HCT116 (cell line): ENCODE data around the gene POU2F3. TPM values are rescaled to one million over a fixed set of nuclear protein-coding genes. Genes with fewer than 3 reads are reported as not detected.

Experiments
- ATAC-seq: fragments of 200-7000 bp; cut with Tn5 transposase; 2 replicates; pipeline ENCODE4 v1.9.1; 2020; ENCODE audit warnings: mild to moderate bottlenecking, moderate library complexity
- BruUV-seq: library from RNA; stranded (reverse); fragments of 400-500 nt; replicated peaks from 2 replicates; lab custom pipeline; 2021; lab: Mats Ljungman, UMichigan
- CTCF ChIA-PET: fragments of 300-600 bp; sonication (Branson Sonifier 250); formaldehyde crosslinking; loops from one replicate; lab custom pipeline; 2021; ENCODE audit warnings: antibody characterized with exemption; lab: Charles Lee
- POLR2A ChIA-PET: fragments of 300-600, 350-600 bp; sonication (Branson Sonifier 250); formaldehyde crosslinking; loops from one replicate; lab custom pipeline; 2021; ENCODE audit warnings: antibody characterized with exemption; lab: Charles Lee
- RAD21 ChIA-PET, 2 experiments: fragments of 300-600 bp; sonication (Branson Sonifier 250); formaldehyde crosslinking; loops; one replicate each; lab custom pipeline; 2023; ENCODE audit warnings: low total read pairs in 2 of 2; ENCODE audit not compliant: uncharacterized antibody in 2 of 2, unreplicated experiment in 2 of 2, low non-redundant PET in 1 of 2; lab: Charles Lee
- DNase-seq: peaks from one replicate; pipeline ENCODE4 v3.0.0-alpha.2; 2010; ENCODE audit warnings: low read depth, low spot score
- H2AFZ ChIP-seq: fragments of 200-600 bp; shearing (Covaris generic), sonication (generic); 2 replicates; pipeline ENCODE4 v1.6.1; 2017; ENCODE audit warnings: low read depth, mixed run types, mixed read lengths, antibody characterized with exemption, low read length; ENCODE audit not compliant: poor library complexity, severe bottlenecking
- H3K27ac ChIP-seq: 2 replicates; pipeline ENCODE4 v1.5.1; 2012; ENCODE audit warnings: low read depth, low read length
- H3K27me3 ChIP-seq: fragments of 200-600 bp; sonication (generic); 2 replicates; pipeline ENCODE4 v1.6.1; 2016; ENCODE audit warnings: mixed run types, low read length, mixed read lengths; ENCODE audit not compliant: insufficient read depth
- H3K36me3 ChIP-seq, 2 experiments: fragments of 200-500 bp in 1 of 2; fragments of 200-600 bp in 1 of 2; sonication (Bioruptor generic) in 1 of 2; sonication (generic) in 1 of 2; 2 replicates each; pipeline versions ENCODE4 v1.5.1 to v1.6.1; 2014 to 2016; ENCODE audit warnings: low read length in 2 of 2, inconsistent platforms in 1 of 2, mixed read lengths in 1 of 2, mixed run types in 1 of 2; ENCODE audit not compliant: insufficient read depth in 2 of 2, control insufficient read depth in 1 of 2
- H3K4me1 ChIP-seq, 2 experiments: fragments of 200-600 bp in 1 of 2; sonication (generic) in 1 of 2; 2 replicates each; pipeline versions ENCODE4 v1.5.1 to v1.6.1; 2012 to 2017; ENCODE audit warnings: low read length in 2 of 2, inconsistent platforms in 1 of 2, mild to moderate bottlenecking in 1 of 2, mixed read lengths in 1 of 2, mixed run types in 1 of 2, moderate library complexity in 1 of 2; ENCODE audit not compliant: insufficient read depth in 2 of 2, control insufficient read depth in 1 of 2
- H3K4me2 ChIP-seq: fragments of 200-600 bp; sonication (generic); 2 replicates; pipeline ENCODE4 v1.6.1; 2017; ENCODE audit warnings: mixed run types, low read length, mixed read lengths
- H3K4me3 ChIP-seq, 2 experiments: fragments of 200-600 bp in 1 of 2; sonication (generic) in 1 of 2; replicated peaks in 1 of 2; 2 replicates each; pipeline ENCODE4 v1.5.1; 2011 to 2016; ENCODE audit warnings: low read length in 2 of 2, control low read depth in 1 of 2, low read depth in 1 of 2, mild to moderate bottlenecking in 1 of 2, mixed read lengths in 1 of 2, mixed run types in 1 of 2
- H3K79me2 ChIP-seq: fragments of 200-600 bp; sonication (generic); 2 replicates; pipeline ENCODE4 v1.6.1; 2017; ENCODE audit warnings: mild to moderate bottlenecking, mixed run types, low read length, moderate library complexity, mixed read lengths; ENCODE audit not compliant: insufficient read depth
- H3K9ac ChIP-seq: fragments of 200-600 bp; sonication (generic); 2 replicates; pipeline ENCODE4 v1.6.1; 2016; ENCODE audit warnings: low read length, mixed read lengths
- H3K9me2 ChIP-seq: fragments of 200-600 bp; sonication (generic), shearing (Covaris generic); 2 replicates; pipeline ENCODE4 v1.6.1; 2017; ENCODE audit warnings: mixed run types, mild to moderate bottlenecking, moderate library complexity; ENCODE audit not compliant: insufficient read depth
- H3K9me3 ChIP-seq, 2 experiments: fragments of 200-500 bp in 1 of 2; fragments of 200-600 bp in 1 of 2; sonication (Bioruptor generic) in 1 of 2; sonication (generic) in 1 of 2; 2 replicates each; pipeline ENCODE4 v1.6.1; 2014 to 2017; ENCODE audit warnings: low read length in 2 of 2, mixed read lengths in 2 of 2, inconsistent platforms in 1 of 2, low read depth in 1 of 2, mild to moderate bottlenecking in 1 of 2, mixed run types in 1 of 2, moderate library complexity in 1 of 2; ENCODE audit not compliant: control insufficient read depth in 1 of 2, insufficient read depth in 1 of 2
- H4K20me1 ChIP-seq: fragments of 200-600 bp; sonication (generic), shearing (Covaris generic); 2 replicates; pipeline ENCODE4 v1.6.1; 2017; ENCODE audit warnings: mixed run types, mild to moderate bottlenecking, moderate library complexity; ENCODE audit not compliant: insufficient read depth
- MAX ChIP-seq: IDR thresholded peaks from 2 replicates; pipeline ENCODE4 v1.6.1; 2012
- SP1 ChIP-seq: IDR thresholded peaks from 2 replicates; pipeline ENCODE4 v1.6.1; 2012; ENCODE audit warnings: low read depth
- ZBTB33 ChIP-seq: IDR thresholded peaks from 2 replicates; pipeline ENCODE4 v1.6.1; 2011; ENCODE audit warnings: mild to moderate bottlenecking, low read length, moderate library complexity; ENCODE audit not compliant: insufficient replicate concordance; ENCODE audit errors: extremely low read depth
- intact Hi-C: fragments of 100-400 bp; cut with micrococcal nuclease; formaldehyde crosslinking; loops from 2 replicates; pipeline ENCODE4 v1.10.0; 2022
- total RNA-seq: library from RNA; stranded (reverse); gene quantifications from one replicate; pipeline ENCODE4 v1.2.1, GENCODE V29; 2021; ENCODE audit not compliant: unreplicated experiment

POU2F3 gene
- total RNA-seq, 1 experiment from 2014 or later, result 0.15 TPM

- no peak for DNase-seq
- ChIA-PET POLR2A (no interaction called here), RAD21 (no interaction called here), CTCF (no interaction called here)
- Histone ChIP-seq H3K4me2 (no peak overlapping the region), H3K4me3 (no peak overlapping the region), H3K9ac (no peak overlapping the region), H3K9me2 (no peaks in the 10 kb centered on the region), H3K9me3 (no peaks in the 10 kb centered on the region), H4K20me1 (no peaks in the 10 kb centered on the region), H3K27me3 (no peaks in the 10 kb centered on the region)
- intact Hi-C loops, result no loop called here
- TF ChIP-seq MAX (no peak), ZBTB33 (no peak)
- TF ChIP-seq, all 23 proteins: peak for 0
- H2AFZ ChIP-seq, result no peak overlapping the region
- BruUV-seq, result no TSS peak
- H3K4me1 ChIP-seq, result peaks cover 0 to 12% of the 10 kb centered on the region in 2 experiments; a peak in 1 of 4 replicates
- H3K27ac ChIP-seq, result no peak overlapping the region
- H3K36me3 ChIP-seq, result no peaks in the 10 kb centered on the region
- ATAC-seq, result no peak
- H3K79me2 ChIP-seq, result no peaks in the 10 kb centered on the region
These were observed 41.5 kb upstream of the POU2F3 start for GRCh38 chr11:120198403-120198786.

DNA sequence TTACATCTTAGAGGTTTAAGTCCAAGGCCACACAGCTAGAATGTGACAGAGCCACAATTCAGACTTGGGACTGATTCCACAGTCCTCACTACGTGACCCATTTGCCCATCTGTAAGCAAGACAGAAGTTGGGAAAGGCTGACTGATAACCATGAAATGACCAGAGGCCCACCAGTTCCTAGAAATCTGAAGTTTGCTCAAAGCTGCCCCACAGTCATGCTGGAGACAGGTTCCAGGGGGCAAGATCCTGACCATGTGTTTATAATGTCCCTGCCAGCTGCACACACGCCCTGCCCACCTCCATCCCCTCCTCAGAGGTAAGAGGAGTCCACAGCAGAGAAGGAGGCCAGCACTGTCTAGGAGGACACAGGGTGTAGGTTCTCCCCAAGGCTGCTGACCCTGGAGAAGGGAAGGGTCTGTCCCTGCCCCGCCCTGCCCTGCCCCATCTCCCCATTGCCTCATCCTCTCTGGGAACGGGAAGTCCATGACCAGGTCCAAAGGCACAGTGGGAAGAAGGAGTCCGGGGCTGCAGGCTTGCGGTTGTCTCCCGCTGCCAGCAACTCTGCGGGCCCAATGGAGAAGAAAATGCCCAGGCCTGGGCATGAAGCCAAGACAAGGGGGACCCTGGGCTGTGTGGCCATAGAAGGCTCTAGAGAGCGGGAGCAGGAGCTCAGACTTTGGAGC is 41.0 kb upstream of the POU2F3 start:
- Histone ChIP-seq H2AFZ (no peak overlapping the region), H3K4me1 (peaks cover 0 to 12% of the 10 kb centered on the region in 2 experiments; a peak in 1 of 4 replicates), H3K27me3 (no peaks in the 10 kb centered on the region), H3K9ac (no peak overlapping the region), H3K27ac (no peak overlapping the region), H3K36me3 (no peaks in the 10 kb centered on the region), H3K9me2 (no peaks in the 10 kb centered on the region), H3K9me3 (no peaks in the 10 kb centered on the region), H3K4me2 (no peak overlapping the region), H3K79me2 (no peaks in the 10 kb centered on the region), H4K20me1 (no peaks in the 10 kb centered on the region), H3K4me3 (no peak overlapping the region)
- CTCF ChIA-PET, result no interaction called here
- no peak for TF ChIP-seq SP1
- intact Hi-C loops, result no loop called here
- no TSS peak for BruUV-seq
- POLR2A ChIA-PET, result no interaction called here
- no peak for DNase-seq
- ATAC-seq, result no peak
- RAD21 ChIA-PET, result no interaction called here
